Neural progenitor cell (in vitro differentiated cells): ENCODE results near the gene DNLZ. TPM values are rescaled to one million over a fixed set of nuclear protein-coding genes. Genes with fewer than 3 reads are reported as not detected.

ENCODE experiments used
- DNase-seq: peaks from one replicate; pipeline ENCODE4 v3.0.0-alpha.2; 2016; ENCODE audit warnings: low spot score
- H2AFZ ChIP-seq: fragments of 200-600 bp; sonication (generic); replicated peaks from 2 replicates; pipeline ENCODE4 v1.6.1; 2016; ENCODE audit warnings: antibody characterized with exemption
- H3F3A ChIP-seq: fragments of 200-600 bp; sonication (generic); 2 replicates; pipeline ENCODE4 v1.6.1; 2016; ENCODE audit warnings: antibody characterized with exemption, low read depth
- H3K27ac ChIP-seq: fragments of 200-600 bp; sonication (generic); 2 replicates; pipeline ENCODE4 v1.5.1; 2016; ENCODE audit warnings: mild to moderate bottlenecking
- H3K27me3 ChIP-seq: fragments of 200-600 bp; sonication (generic); 2 replicates; pipeline ENCODE4 v1.6.1; 2016; ENCODE audit warnings: mild to moderate bottlenecking, moderate library complexity
- H3K36me3 ChIP-seq: fragments of 200-600 bp; sonication (generic); 2 replicates; pipeline ENCODE4 v1.5.1; 2016
- H3K4me1 ChIP-seq: fragments of 200-600 bp; sonication (generic); 2 replicates; pipeline ENCODE4 v1.6.1; 2016; ENCODE audit warnings: mixed run types
- H3K4me2 ChIP-seq: fragments of 200-600 bp; sonication (generic); 2 replicates; pipeline ENCODE4 v1.6.1; 2016
- H3K4me3 ChIP-seq: fragments of 200-600 bp; sonication (generic); 2 replicates; pipeline ENCODE4 v1.5.1; 2016
- H3K79me2 ChIP-seq: fragments of 200-600 bp; sonication (generic); 2 replicates; pipeline ENCODE4 v1.6.1; 2016; ENCODE audit warnings: low read depth
- H3K9ac ChIP-seq: fragments of 200-600 bp; sonication (generic); 2 replicates; pipeline ENCODE4 v1.6.1; 2016
- H3K9me3 ChIP-seq: fragments of 200-600 bp; sonication (generic); 2 replicates; pipeline ENCODE4 v1.5.1; 2016; ENCODE audit warnings: low read depth
- H4K20me1 ChIP-seq: fragments of 200-600 bp; sonication (generic); 2 replicates; pipeline ENCODE4 v1.6.1; 2016; ENCODE audit warnings: low read depth
- H3K27ac Mint-ChIP-seq: 3 replicates; pipeline ENCODE4 v1.8.0; 2021; ENCODE audit warnings: mixed read lengths
- H3K27me3 Mint-ChIP-seq: 2 replicates; pipeline ENCODE4 v1.8.0; 2022; ENCODE audit warnings: low read depth, mild to moderate bottlenecking, inconsistent platforms, moderate library complexity, mixed read lengths; ENCODE audit not compliant: insufficient read depth
- H3K36me3 Mint-ChIP-seq: 3 replicates; pipeline ENCODE4 v1.8.0; 2021; ENCODE audit warnings: mixed read lengths
- H3K4me1 Mint-ChIP-seq: 3 replicates; pipeline ENCODE4 v1.8.0; 2021; ENCODE audit warnings: mixed read lengths
- H3K4me3 Mint-ChIP-seq: 3 replicates; pipeline ENCODE4 v1.8.0; 2021; ENCODE audit warnings: mild to moderate bottlenecking, moderate library complexity, mixed read lengths
- H3K9me3 Mint-ChIP-seq: 3 replicates; pipeline ENCODE4 v1.8.0; 2020; ENCODE audit warnings: mixed read lengths
- EZH2 ChIP-seq: fragments of 200-600 bp; sonication (generic); IDR thresholded peaks from 2 replicates; pipeline ENCODE4 v1.6.1; 2017; ENCODE audit warnings: antibody characterized with exemption, mild to moderate bottlenecking, moderate library complexity
- EZH2phosphoT487 ChIP-seq: fragments of 200-600 bp; sonication (generic); IDR thresholded peaks from 2 replicates; pipeline ENCODE4 v1.6.1; 2017; ENCODE audit warnings: antibody characterized with exemption
- total RNA-seq: library from RNA; depleted of rRNA; stranded (reverse); fragments of >200 nt; gene quantifications from 2 replicates; pipeline ENCODE4 v1.2.3, GENCODE V29; 2015; ENCODE audit warnings: low replicate concordance
- TF ChIP-seq, protein P1 (sequence below): fragments of 200-600 bp; sonication (generic); IDR thresholded peaks from 2 replicates; pipeline ENCODE4 v1.5.1; 2017; ENCODE audit warnings: antibody characterized with exemption, mild to moderate bottlenecking

Gene DNLZ
- total RNA-seq, 1 donor from 2014 or later = 3.4 TPM

DNA sequence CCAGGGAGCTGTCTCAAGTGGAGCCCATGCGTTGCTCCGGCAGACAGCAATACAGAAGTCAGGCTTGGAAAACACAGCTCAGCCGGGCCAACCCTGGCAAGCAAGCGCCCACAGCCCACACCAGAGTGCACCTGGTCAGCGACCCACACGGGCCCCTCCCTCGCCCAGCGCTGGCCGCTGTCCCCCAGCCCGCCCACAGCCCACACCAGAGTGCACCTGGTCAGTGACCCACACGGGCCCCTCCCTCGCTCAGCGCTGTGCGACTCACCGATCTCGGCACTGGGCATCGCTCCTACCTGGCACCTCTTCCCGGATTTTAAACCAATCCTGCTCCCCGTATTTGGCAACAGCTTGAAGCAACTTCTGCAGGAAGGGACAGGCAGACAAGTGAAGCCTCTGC, 23.7 kb upstream of the DNLZ start:
- Histone ChIP-seq H3K27me3 (no peaks in the 10 kb centered on the region), H3K4me3 (no peak overlapping the region), H3K9me3 (no peaks in the 10 kb centered on the region), H2AFZ (no peak overlapping the region), H3K27ac (no peak overlapping the region), H4K20me1 (no peaks in the 10 kb centered on the region), H3K36me3 (peaks cover 3% of the 10 kb centered on the region), H3K79me2 (no peaks in the 10 kb centered on the region), H3F3A (no peaks in the 10 kb centered on the region), H3K4me2 (no peak overlapping the region), H3K4me1 (no peaks in the 10 kb centered on the region), H3K9ac (no peak overlapping the region)
- peak overlapping the region; percentile 53 for H3K4me3 Mint-ChIP-seq
- no peak for DNase-seq
- H3K27me3 Mint-ChIP-seq = no peaks in the 10 kb centered on the region
- peaks cover 20% of the 10 kb centered on the region for H3K36me3 Mint-ChIP-seq
- no peak for TF ChIP-seq EZH2phosphoT487
- TF ChIP-seq, protein P1, sequence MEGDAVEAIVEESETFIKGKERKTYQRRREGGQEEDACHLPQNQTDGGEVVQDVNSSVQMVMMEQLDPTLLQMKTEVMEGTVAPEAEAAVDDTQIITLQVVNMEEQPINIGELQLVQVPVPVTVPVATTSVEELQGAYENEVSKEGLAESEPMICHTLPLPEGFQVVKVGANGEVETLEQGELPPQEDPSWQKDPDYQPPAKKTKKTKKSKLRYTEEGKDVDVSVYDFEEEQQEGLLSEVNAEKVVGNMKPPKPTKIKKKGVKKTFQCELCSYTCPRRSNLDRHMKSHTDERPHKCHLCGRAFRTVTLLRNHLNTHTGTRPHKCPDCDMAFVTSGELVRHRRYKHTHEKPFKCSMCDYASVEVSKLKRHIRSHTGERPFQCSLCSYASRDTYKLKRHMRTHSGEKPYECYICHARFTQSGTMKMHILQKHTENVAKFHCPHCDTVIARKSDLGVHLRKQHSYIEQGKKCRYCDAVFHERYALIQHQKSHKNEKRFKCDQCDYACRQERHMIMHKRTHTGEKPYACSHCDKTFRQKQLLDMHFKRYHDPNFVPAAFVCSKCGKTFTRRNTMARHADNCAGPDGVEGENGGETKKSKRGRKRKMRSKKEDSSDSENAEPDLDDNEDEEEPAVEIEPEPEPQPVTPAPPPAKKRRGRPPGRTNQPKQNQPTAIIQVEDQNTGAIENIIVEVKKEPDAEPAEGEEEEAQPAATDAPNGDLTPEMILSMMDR = no peak
- no peak for TF ChIP-seq EZH2
- no peaks in the 10 kb centered on the region for H3K4me1 Mint-ChIP-seq
- no peaks in the 10 kb centered on the region for H3K9me3 Mint-ChIP-seq
- no peak overlapping the region for H3K27ac Mint-ChIP-seq

DNA sequence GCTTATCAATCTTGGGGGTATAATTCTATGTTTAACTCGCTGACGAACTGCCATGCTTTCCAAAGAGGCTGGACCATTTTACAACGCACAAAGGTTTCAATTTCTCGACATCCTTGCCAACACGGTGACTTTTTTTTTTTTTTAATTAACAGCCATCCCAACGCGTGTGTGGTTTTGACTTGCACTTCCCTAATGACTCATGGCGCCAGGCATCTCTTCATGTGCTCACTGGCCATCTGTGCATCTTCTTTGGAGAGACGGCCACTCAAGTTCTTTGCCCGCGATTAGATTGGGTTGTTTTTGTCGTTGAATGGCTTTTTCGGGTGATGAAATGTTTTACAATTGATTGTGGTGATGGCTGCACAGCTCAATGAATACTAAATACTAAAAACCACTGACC, 22.5 kb upstream of the DNLZ start:
- Mint-ChIP-seq H3K36me3 (peaks cover 16% of the 10 kb centered on the region), H3K27ac (no peak overlapping the region), H3K4me1 (no peaks in the 10 kb centered on the region), H3K9me3 (no peaks in the 10 kb centered on the region), H3K4me3 (no peak overlapping the region), H3K27me3 (no peaks in the 10 kb centered on the region)
- Histone ChIP-seq H3K9ac (no peak overlapping the region), H3K36me3 (peaks cover 3% of the 10 kb centered on the region), H3K79me2 (no peaks in the 10 kb centered on the region), H3F3A (no peaks in the 10 kb centered on the region), H3K9me3 (no peaks in the 10 kb centered on the region), H3K27ac (no peak overlapping the region), H4K20me1 (no peaks in the 10 kb centered on the region), H3K4me3 (no peak overlapping the region), H3K4me2 (no peak overlapping the region), H3K4me1 (no peaks in the 10 kb centered on the region), H3K27me3 (no peaks in the 10 kb centered on the region), H2AFZ (no peak overlapping the region)
- TF ChIP-seq EZH2phosphoT487 = no peak
- DNase-seq = no peak

DNA sequence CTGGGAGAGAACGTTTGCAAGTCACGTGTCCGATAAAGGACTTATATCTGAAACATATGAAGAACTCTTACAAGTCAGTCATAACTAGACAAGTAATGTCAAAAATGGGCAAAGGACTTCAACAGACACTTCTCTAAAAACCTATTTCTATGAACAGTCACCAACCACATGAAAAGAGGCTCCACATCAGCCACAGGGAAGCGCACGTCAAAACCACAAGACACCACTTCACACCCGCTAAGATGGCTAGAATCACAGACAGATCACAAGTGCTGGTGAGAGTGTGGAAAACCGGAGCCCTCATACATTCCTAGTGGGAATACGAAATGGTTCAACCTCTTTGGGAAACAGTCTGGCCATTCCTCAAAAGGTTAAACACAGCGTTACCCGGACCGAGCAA, 21.5 kb upstream of the DNLZ start:
- H3K36me3 Mint-ChIP-seq = peaks cover 16% of the 10 kb centered on the region

DNA sequence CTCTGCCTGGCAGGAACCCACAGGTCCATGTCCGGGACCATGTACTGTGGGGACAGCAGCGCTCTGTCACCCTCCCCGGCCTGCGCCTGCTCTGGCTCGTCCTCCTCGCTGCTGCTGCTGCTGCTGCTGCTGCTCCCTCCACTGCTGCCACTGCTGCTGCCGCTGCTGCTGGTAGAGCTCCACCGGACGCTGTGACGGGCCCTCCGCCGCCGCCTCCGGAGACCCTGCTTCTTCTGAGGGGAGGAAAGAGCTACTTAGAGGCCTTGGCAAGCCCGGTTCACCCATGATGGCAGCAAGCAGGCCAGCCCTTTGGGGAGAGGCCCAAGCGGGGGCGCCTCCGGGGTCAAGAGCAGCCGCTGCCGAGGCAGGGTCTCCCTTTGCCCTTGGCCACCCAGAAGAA, 19.9 kb upstream of the DNLZ start:
- H3K27me3 ChIP-seq = no peaks in the 10 kb centered on the region
- peaks cover 3% of the 10 kb centered on the region for H3K36me3 ChIP-seq
- Mint-ChIP-seq H3K4me3 (no peak overlapping the region), H3K36me3 (peaks cover 14% of the 10 kb centered on the region), H3K27me3 (peaks cover 2% of the 10 kb centered on the region), H3K9me3 (no peaks in the 10 kb centered on the region), H3K4me1 (no peaks in the 10 kb centered on the region), H3K27ac (no peak overlapping the region)
- no peak overlapping the region for H2AFZ ChIP-seq
- H4K20me1 ChIP-seq = no peaks in the 10 kb centered on the region
- no peaks in the 10 kb centered on the region for H3K4me1 ChIP-seq
- DNase-seq = no peak
- no peak for TF ChIP-seq EZH2phosphoT487
- TF ChIP-seq EZH2 = no peak
- TF ChIP-seq, protein P1 = no peak
- H3K4me3 ChIP-seq = no peak overlapping the region
- no peak overlapping the region for H3K9ac ChIP-seq
- H3K4me2 ChIP-seq = no peak overlapping the region
- no peak overlapping the region for H3K27ac ChIP-seq
- no peaks in the 10 kb centered on the region for H3K9me3 ChIP-seq
- H3K79me2 ChIP-seq = no peaks in the 10 kb centered on the region
- H3F3A ChIP-seq = no peaks in the 10 kb centered on the region

More for the DNA sequence above, 21.5 kb upstream of the DNLZ start:
- no peaks in the 10 kb centered on the region for H3K4me1 Mint-ChIP-seq
- H3K4me1 ChIP-seq = no peaks in the 10 kb centered on the region
- no peaks in the 10 kb centered on the region for H4K20me1 ChIP-seq
- peaks cover 3% of the 10 kb centered on the region for H3K36me3 ChIP-seq
- no peaks in the 10 kb centered on the region for H3F3A ChIP-seq
- DNase-seq = no peak
- no peaks in the 10 kb centered on the region for H3K79me2 ChIP-seq
- H3K27me3 ChIP-seq = no peaks in the 10 kb centered on the region
- H3K27ac ChIP-seq = no peak overlapping the region
- no peak overlapping the region for H3K27ac Mint-ChIP-seq
- no peak overlapping the region for H2AFZ ChIP-seq
- no peaks in the 10 kb centered on the region for H3K9me3 Mint-ChIP-seq
- no peaks in the 10 kb centered on the region for H3K9me3 ChIP-seq
- no peak for TF ChIP-seq EZH2
- TF ChIP-seq, protein P1 = no peak
- no peak for TF ChIP-seq EZH2phosphoT487
- no peak overlapping the region for H3K4me3 Mint-ChIP-seq
- no peak overlapping the region for H3K4me2 ChIP-seq
- no peak overlapping the region for H3K4me3 ChIP-seq
- H3K27me3 Mint-ChIP-seq = peaks cover under 1% of the 10 kb centered on the region
- no peak overlapping the region for H3K9ac ChIP-seq
